Prostate gland (tissue), 2 donors: ENCODE data around the gene PCDH18.
"Not testable (repeated sequence)": the region's sequence is repeated elsewhere in the genome, so short reads cannot be mapped to it uniquely, and the experiment has no call there.

Experiments
- POLR2A ChIP-seq: fragments of 450-650 bp; IDR thresholded peaks from one replicate; pipeline ENCODE4 v1.6.1; 2016; ENCODE audit warnings: antibody characterized with exemption, mild to moderate bottlenecking
- POLR2AphosphoS5 ChIP-seq: sonication (generic); formaldehyde crosslinking; IDR thresholded peaks from one replicate; pipeline ENCODE4 v1.6.1; 2017; ENCODE audit warnings: antibody characterized with exemption
- TF ChIP-seq, protein P1 (sequence below), 4 experiments: fragments of 200-600 bp in 2 of 4; fragments of 450-650 bp in 2 of 4; sonication (generic) in 2 of 4; IDR thresholded peaks; 1 replicate in 3 of 4; 2 replicates in 1 of 4; pipeline ENCODE4 v1.5.1; 2016 to 2019; ENCODE audit warnings: antibody characterized with exemption in 4 of 4, mild to moderate bottlenecking in 2 of 4, moderate library complexity in 2 of 4

- TF ChIP-seq, protein P1, sequence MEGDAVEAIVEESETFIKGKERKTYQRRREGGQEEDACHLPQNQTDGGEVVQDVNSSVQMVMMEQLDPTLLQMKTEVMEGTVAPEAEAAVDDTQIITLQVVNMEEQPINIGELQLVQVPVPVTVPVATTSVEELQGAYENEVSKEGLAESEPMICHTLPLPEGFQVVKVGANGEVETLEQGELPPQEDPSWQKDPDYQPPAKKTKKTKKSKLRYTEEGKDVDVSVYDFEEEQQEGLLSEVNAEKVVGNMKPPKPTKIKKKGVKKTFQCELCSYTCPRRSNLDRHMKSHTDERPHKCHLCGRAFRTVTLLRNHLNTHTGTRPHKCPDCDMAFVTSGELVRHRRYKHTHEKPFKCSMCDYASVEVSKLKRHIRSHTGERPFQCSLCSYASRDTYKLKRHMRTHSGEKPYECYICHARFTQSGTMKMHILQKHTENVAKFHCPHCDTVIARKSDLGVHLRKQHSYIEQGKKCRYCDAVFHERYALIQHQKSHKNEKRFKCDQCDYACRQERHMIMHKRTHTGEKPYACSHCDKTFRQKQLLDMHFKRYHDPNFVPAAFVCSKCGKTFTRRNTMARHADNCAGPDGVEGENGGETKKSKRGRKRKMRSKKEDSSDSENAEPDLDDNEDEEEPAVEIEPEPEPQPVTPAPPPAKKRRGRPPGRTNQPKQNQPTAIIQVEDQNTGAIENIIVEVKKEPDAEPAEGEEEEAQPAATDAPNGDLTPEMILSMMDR (IDR thresholded peaks at IDR 0.05), result not testable (repeated sequence)
- TF ChIP-seq POLR2AphosphoS5, POLR2A: not testable (repeated sequence)
Measured at GRCh38 chr4:137496267-137496666, 36.0 kb downstream of the PCDH18 start.
